ENCODE data around the gene TBC1D14. TPM values are rescaled to one million over a fixed set of nuclear protein-coding genes. Genes with fewer than 3 reads are reported as not detected.

The TBC1D14 gene
- total RNA-seq, 4 donors from 2014 or later, result 54.7 to 101 (median 73.3) TPM

DNA sequence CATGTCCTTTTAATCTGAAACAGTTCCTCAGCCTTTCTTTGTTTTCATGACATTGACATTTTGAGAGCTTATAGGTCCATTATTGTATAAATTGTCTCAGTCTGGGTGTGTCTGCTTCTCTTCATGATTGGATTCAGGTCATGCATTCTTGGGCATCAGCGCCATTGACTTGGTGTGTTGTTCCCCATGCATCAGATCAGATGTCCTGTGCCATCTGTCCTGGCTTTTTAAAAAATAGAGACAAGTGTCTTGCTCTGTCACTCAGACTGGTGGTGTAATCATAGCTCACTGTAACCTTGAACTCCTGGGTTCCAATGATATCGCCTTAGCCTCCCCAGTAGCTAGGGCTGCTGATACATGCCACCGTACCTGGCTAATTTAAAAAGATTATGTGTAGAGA lies 55.7 kb downstream of the TBC1D14 start:
- no peak overlapping the region for H3K4me3 ChIP-seq (ENCODE audit: low read depth, poor library complexity, severe bottlenecking)
- intact Hi-C loops (cut with DNase I; ENCODE audit: low total_unique reads), result no loop called here
- no peak for DNase-seq (ENCODE audit: low spot score in 2 of 2)
- TF ChIP-seq POLR2A (IDR thresholded peaks at IDR 0.05), result no peak
- TF ChIP-seq, protein P1, sequence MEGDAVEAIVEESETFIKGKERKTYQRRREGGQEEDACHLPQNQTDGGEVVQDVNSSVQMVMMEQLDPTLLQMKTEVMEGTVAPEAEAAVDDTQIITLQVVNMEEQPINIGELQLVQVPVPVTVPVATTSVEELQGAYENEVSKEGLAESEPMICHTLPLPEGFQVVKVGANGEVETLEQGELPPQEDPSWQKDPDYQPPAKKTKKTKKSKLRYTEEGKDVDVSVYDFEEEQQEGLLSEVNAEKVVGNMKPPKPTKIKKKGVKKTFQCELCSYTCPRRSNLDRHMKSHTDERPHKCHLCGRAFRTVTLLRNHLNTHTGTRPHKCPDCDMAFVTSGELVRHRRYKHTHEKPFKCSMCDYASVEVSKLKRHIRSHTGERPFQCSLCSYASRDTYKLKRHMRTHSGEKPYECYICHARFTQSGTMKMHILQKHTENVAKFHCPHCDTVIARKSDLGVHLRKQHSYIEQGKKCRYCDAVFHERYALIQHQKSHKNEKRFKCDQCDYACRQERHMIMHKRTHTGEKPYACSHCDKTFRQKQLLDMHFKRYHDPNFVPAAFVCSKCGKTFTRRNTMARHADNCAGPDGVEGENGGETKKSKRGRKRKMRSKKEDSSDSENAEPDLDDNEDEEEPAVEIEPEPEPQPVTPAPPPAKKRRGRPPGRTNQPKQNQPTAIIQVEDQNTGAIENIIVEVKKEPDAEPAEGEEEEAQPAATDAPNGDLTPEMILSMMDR (IDR thresholded peaks at IDR 0.05), result no peak
- 99 to 100% methylated on average over 3 of the region's 3 CpGs for WGBS, 2 donors

DNA sequence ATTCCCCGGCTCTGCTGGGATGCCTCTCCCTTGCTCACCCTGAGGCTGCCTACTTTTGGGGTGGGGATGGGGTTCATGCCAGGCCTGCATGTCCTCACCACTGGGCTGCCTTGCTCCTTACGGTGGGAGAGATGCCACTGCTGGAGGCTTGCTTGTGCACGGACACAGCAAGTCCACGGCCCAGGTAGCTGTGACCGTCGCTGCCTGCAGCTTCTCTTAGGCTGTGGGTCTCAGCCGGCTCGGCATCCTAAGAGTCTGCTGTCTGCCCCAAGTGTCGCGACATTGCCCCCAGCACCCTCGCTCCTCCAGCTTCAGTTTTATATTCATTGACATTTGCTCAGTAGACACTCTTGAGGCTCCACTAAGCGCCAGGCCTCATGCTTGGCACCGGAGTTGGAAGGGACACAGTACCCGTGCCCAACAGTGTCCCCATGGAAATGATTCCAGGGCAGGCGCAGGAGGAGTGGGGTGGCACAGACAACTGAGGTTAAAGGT lies 58.3 kb downstream of the TBC1D14 start:
- peak in 1 of 2 donors; percentile 78 for DNase-seq (ENCODE audit: low spot score in 2 of 2)
- WGBS, 2 donors, result 89 to 92% methylated on average over 15 of the region's 15 CpGs
- no peak overlapping the region for H3K4me3 ChIP-seq (ENCODE audit: low read depth, poor library complexity, severe bottlenecking)
- TF ChIP-seq, protein P1 (IDR thresholded peaks at IDR 0.05), result no peak
- TF ChIP-seq POLR2A (IDR thresholded peaks at IDR 0.05), result no peak
- intact Hi-C loops (cut with DNase I; ENCODE audit: low total_unique reads), result no loop called here

GRCh38 chr4:6968496-6968895 lies 58.9 kb downstream of the TBC1D14 start:
- WGBS, 2 donors, result 67 to 71% methylated on average over 11 of the region's 11 CpGs
- intact Hi-C loops (cut with DNase I; ENCODE audit: low total_unique reads), result no loop called here

GRCh38 chr4:6969826-6970800 lies 60.5 kb downstream of the TBC1D14 start:
- H3K4me3 ChIP-seq (ENCODE audit: low read depth, poor library complexity, severe bottlenecking), result no peak overlapping the region
- intact Hi-C loops (cut with DNase I; ENCODE audit: low total_unique reads), result no loop called here
- WGBS, 2 donors, result 94% methylated on average over 17 to 18 of the region's 18 CpGs
- DNase-seq (ENCODE audit: low spot score in 2 of 2), result no peak
- TF ChIP-seq, protein P1 (IDR thresholded peaks at IDR 0.05), result no peak
- TF ChIP-seq POLR2A (IDR thresholded peaks at IDR 0.05), result no peak

More at GRCh38 chr4:6968496-6968895, 58.9 kb downstream of the TBC1D14 start:
- H3K4me3 ChIP-seq (ENCODE audit: low read depth, poor library complexity, severe bottlenecking), result no peak overlapping the region
- peak in 1 of 2 donors; percentile 61 for DNase-seq (ENCODE audit: low spot score in 2 of 2)
- TF ChIP-seq, protein P1 (IDR thresholded peaks at IDR 0.05), result no peak
- no peak for TF ChIP-seq POLR2A (IDR thresholded peaks at IDR 0.05)

- no peak overlapping the region for H3K4me3 ChIP-seq (ENCODE audit: low read depth, poor library complexity, severe bottlenecking)
- no peak for TF ChIP-seq POLR2A (IDR thresholded peaks at IDR 0.05)
- TF ChIP-seq, protein P1 (IDR thresholded peaks at IDR 0.05), result no peak
- peak in 1 of 2 donors; percentile 81 for DNase-seq (ENCODE audit: low spot score in 2 of 2)
- intact Hi-C loops (cut with DNase I; ENCODE audit: low total_unique reads), result no loop called here
- 92 to 93% methylated on average over 16 of the region's 16 CpGs for WGBS, 2 donors
Observed at GRCh38 chr4:6971536-6972374, 62.1 kb downstream of the TBC1D14 start.

Data from lower leg skin (tissue), 4 donors.